Body of pancreas (tissue), 4 donors: Measurements from ENCODE around the gene RFX4.

Experiments
- POLR2A ChIP-seq, 3 donors: fragments of 450-650 bp; IDR thresholded peaks; one replicate each; pipeline ENCODE4 v1.6.1; 2016; ENCODE audit warnings: antibody characterized with exemption in 3 of 3, mild to moderate bottlenecking in 2 of 3
- TF ChIP-seq, protein P1 (sequence below), 7 experiments: fragments of 450-650 bp in 4 of 7; fragments of 200-600 bp in 3 of 7; sonication (generic) in 3 of 7; IDR thresholded peaks; one replicate each; pipeline ENCODE4 v1.5.1; 2016 to 2019; ENCODE audit warnings: antibody characterized with exemption in 7 of 7

DNA sequence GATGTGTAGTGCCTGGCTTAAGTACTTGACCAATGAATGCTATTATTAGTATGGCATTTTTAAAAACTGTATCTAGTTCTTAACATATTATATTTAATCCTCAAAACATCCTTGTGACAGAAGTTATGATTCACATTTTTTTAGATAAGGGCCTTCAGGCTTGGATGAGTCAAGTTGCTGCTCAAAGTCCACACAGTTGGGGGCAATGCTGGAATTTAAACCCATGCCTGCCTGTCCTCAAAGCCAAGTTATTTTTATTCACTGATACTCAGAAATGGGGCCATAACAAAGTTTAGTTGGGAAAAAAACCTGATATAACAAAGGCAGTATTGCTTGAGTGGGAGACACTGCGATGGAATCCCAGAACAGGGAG is 50.6 kb downstream of the RFX4 start:
- TF ChIP-seq, protein P1, sequence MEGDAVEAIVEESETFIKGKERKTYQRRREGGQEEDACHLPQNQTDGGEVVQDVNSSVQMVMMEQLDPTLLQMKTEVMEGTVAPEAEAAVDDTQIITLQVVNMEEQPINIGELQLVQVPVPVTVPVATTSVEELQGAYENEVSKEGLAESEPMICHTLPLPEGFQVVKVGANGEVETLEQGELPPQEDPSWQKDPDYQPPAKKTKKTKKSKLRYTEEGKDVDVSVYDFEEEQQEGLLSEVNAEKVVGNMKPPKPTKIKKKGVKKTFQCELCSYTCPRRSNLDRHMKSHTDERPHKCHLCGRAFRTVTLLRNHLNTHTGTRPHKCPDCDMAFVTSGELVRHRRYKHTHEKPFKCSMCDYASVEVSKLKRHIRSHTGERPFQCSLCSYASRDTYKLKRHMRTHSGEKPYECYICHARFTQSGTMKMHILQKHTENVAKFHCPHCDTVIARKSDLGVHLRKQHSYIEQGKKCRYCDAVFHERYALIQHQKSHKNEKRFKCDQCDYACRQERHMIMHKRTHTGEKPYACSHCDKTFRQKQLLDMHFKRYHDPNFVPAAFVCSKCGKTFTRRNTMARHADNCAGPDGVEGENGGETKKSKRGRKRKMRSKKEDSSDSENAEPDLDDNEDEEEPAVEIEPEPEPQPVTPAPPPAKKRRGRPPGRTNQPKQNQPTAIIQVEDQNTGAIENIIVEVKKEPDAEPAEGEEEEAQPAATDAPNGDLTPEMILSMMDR (IDR thresholded peaks at IDR 0.05): no peak
- TF ChIP-seq POLR2A (IDR thresholded peaks at IDR 0.05): no peak
